Esophagus muscularis mucosa (tissue), 4 donors: Measurements from ENCODE around the gene JMJD6. TPM values are rescaled to one million over a fixed set of nuclear protein-coding genes. Genes with fewer than 3 reads are reported as not detected.
A peak's percentile ranks its signal among the peaks of the same experiment; 100 is the strongest.

Experiments used
- DNase-seq: peaks from one replicate; pipeline ENCODE4 v3.0.0-alpha.2; 2017; ENCODE audit errors: extremely low spot score
- H3K27ac ChIP-seq, 4 donors: fragments of 200-600 bp; sonication (generic); replicated peaks in 1 of 4; 1 replicate in 3 of 4; 2 replicates in 1 of 4; pipeline ENCODE4 v1.5.1; 2016 to 2019; ENCODE audit warnings: mild to moderate bottlenecking in 1 of 4
- H3K27me3 ChIP-seq, 4 donors: fragments of 200-600 bp; sonication (generic); one replicate each; pipeline versions ENCODE4 v1.5.1 to v1.6.0; 2016 to 2019
- H3K36me3 ChIP-seq, 4 donors: fragments of 200-600 bp; sonication (generic); one replicate each; pipeline ENCODE4 v1.5.1; 2016 to 2019
- H3K4me1 ChIP-seq, 4 donors: fragments of 200-600 bp; sonication (generic); one replicate each; pipeline ENCODE4 v1.5.1; 2016 to 2019
- H3K4me3 ChIP-seq, 4 donors: fragments of 200-600 bp; sonication (generic); 1 replicate in 2 of 4; 2 replicates in 2 of 4; pipeline ENCODE4 v1.5.1; 2016 to 2019; ENCODE audit warnings: mild to moderate bottlenecking in 4 of 4, moderate library complexity in 1 of 4
- H3K9me3 ChIP-seq, 4 donors: fragments of 200-600 bp; sonication (generic); 1 replicate in 3 of 4; 2 replicates in 1 of 4; pipeline ENCODE4 v1.5.1; 2016 to 2019
- CTCF ChIP-seq, 3 experiments: fragments of 200-600 bp in 2 of 3; fragments of 450-650 bp in 1 of 3; sonication (generic) in 2 of 3; IDR thresholded peaks; one replicate each; pipeline ENCODE4 v1.5.1; 2017 to 2019; ENCODE audit warnings: antibody characterized with exemption in 3 of 3, mild to moderate bottlenecking in 2 of 3, moderate library complexity in 1 of 3
- EP300 ChIP-seq: sonication (generic); formaldehyde crosslinking; IDR thresholded peaks from one replicate; pipeline ENCODE4 v1.6.1; 2017; ENCODE audit warnings: antibody characterized with exemption
- POLR2A ChIP-seq: fragments of 450-650 bp; IDR thresholded peaks from one replicate; pipeline ENCODE4 v1.6.1; 2017; ENCODE audit warnings: antibody characterized with exemption, moderate library complexity, mild to moderate bottlenecking, low read depth
- POLR2AphosphoS5 ChIP-seq, 2 donors: sonication (generic); formaldehyde crosslinking; IDR thresholded peaks; one replicate each; pipeline ENCODE4 v1.6.1; 2017; ENCODE audit warnings: antibody characterized with exemption in 2 of 2
- WGBS: methylation state at CpG from one replicate; pipeline ENCODE4 v1.1.5; 2018; 5-methylcytosine and 5-hydroxymethylcytosine counted together
- intact Hi-C: fragments of 100-400 bp; cut with DNase I; formaldehyde crosslinking; loops from one replicate; pipeline ENCODE4 v1.15.1; 2023
- total RNA-seq, 4 donors: library from RNA; depleted of rRNA; stranded (reverse); fragments of >200 nt; gene quantifications; one replicate each; pipeline versions ENCODE4 v1.1.0 to v1.2.1, GENCODE V29; 2016

Gene JMJD6
- total RNA-seq: 10 to 100 TPM; 29.5 to 54.5 (median 49.5) TPM

GRCh38 chr17:76726231-76726775 is at the start of gene JMJD6:
Gene JMJD6 (minus strand): TSS chr17:76726606. CDS start chr17:76726475, 131 bp downstream.
- DNase-seq: peak; percentile 99
- H3K27ac ChIP-seq: peak within 1 kb of the TSS; percentile 98 to 100 (median 100)
- 0% methylated on average over 15 of the region's 60 CpGs for WGBS
- no peaks in the 10 kb centered on the region for H3K27me3 ChIP-seq
- TF ChIP-seq EP300 (no peak), POLR2A (peak; percentile 96), POLR2AphosphoS5 (IDR thresholded peaks at IDR 0.05) (peak; percentile 96 to 98)
- intact Hi-C loops: no loop called here
- H3K4me1 ChIP-seq: peaks cover 56 to 84% (median 82%) of the 10 kb centered on the region in 4 donors
- peaks cover 31 to 55% (median 46%) of the 10 kb centered on the region in 4 donors for H3K36me3 ChIP-seq
- no peaks in the 10 kb centered on the region for H3K9me3 ChIP-seq
- peak within 1 kb of the TSS; percentile 76 to 95 (median 82) for H3K4me3 ChIP-seq

- no peak overlapping the region for H3K27ac ChIP-seq
- WGBS: 89% methylated on average over 10 of the region's 10 CpGs
- H3K36me3 ChIP-seq: peaks cover 46 to 90% (median 84%) of the 10 kb centered on the region in 4 donors
- no peak overlapping the region for H3K4me3 ChIP-seq
- H3K4me1 ChIP-seq: peaks cover 0 to 5% (median 0%) of the 10 kb centered on the region in 4 donors
- no peaks in the 10 kb centered on the region for H3K27me3 ChIP-seq
- DNase-seq: no peak
- intact Hi-C loops: no loop called here
- H3K9me3 ChIP-seq: no peaks in the 10 kb centered on the region
- TF ChIP-seq POLR2A (no peak), POLR2AphosphoS5 (IDR thresholded peaks at IDR 0.05) (no peak), EP300 (no peak), CTCF (IDR thresholded peaks at IDR 0.05) (no peak)
These were observed 48.7 kb upstream of the JMJD6 start for GRCh38 chr17:76775021-76775600.

- Histone ChIP-seq H3K27ac (peak overlapping the region in 1 of 4 donors; percentile 20), H3K27me3 (no peaks in the 10 kb centered on the region), H3K4me1 (peaks cover 0 to 5% (median 0%) of the 10 kb centered on the region in 4 donors), H3K4me3 (no peak overlapping the region), H3K36me3 (peaks cover 44 to 93% (median 81%) of the 10 kb centered on the region in 4 donors), H3K9me3 (no peaks in the 10 kb centered on the region)
- 64% methylated on average over 6 of the region's 6 CpGs for WGBS
- intact Hi-C loops: no loop called here
- no peak for DNase-seq
- TF ChIP-seq CTCF (IDR thresholded peaks at IDR 0.05) (no peak), EP300 (no peak), POLR2A (no peak), POLR2AphosphoS5 (IDR thresholded peaks at IDR 0.05) (no peak)
These were observed 46.6 kb upstream of the JMJD6 start for GRCh38 chr17:76772842-76773525.

GRCh38 chr17:76758570-76758969 is 32.2 kb upstream of the JMJD6 start:
- no peak for TF ChIP-seq EP300
- no peak for TF ChIP-seq POLR2A
- TF ChIP-seq POLR2AphosphoS5 (IDR thresholded peaks at IDR 0.05): no peak
- TF ChIP-seq CTCF (IDR thresholded peaks at IDR 0.05): no peak
- WGBS: 99% methylated on average over 3 of the region's 3 CpGs
- no peak overlapping the region for H3K27ac ChIP-seq
- H3K27me3 ChIP-seq: no peaks in the 10 kb centered on the region
- DNase-seq: no peak
- H3K36me3 ChIP-seq: peaks cover 7 to 74% (median 60%) of the 10 kb centered on the region in 4 donors
- no peaks in the 10 kb centered on the region for H3K4me1 ChIP-seq
- intact Hi-C loops: no loop called here
- H3K9me3 ChIP-seq: no peaks in the 10 kb centered on the region
- no peak overlapping the region for H3K4me3 ChIP-seq

GRCh38 chr17:76757256-76757655 is 30.9 kb upstream of the JMJD6 start:
- peaks cover 7 to 81% (median 63%) of the 10 kb centered on the region in 4 donors for H3K36me3 ChIP-seq
- no peak for TF ChIP-seq POLR2AphosphoS5 (IDR thresholded peaks at IDR 0.05)
- TF ChIP-seq CTCF (IDR thresholded peaks at IDR 0.05): no peak
- TF ChIP-seq EP300: no peak
- no peak for TF ChIP-seq POLR2A
- H3K27ac ChIP-seq: no peak overlapping the region
- no peak for DNase-seq
- H3K27me3 ChIP-seq: no peaks in the 10 kb centered on the region
- no peaks in the 10 kb centered on the region for H3K4me1 ChIP-seq
- no peak overlapping the region for H3K4me3 ChIP-seq
- no peaks in the 10 kb centered on the region for H3K9me3 ChIP-seq
- intact Hi-C loops: no loop called here
- WGBS: 92% methylated on average over 5 of the region's 5 CpGs
